Measurements from ENCODE around the gene CEP89.
"Not testable (repeated sequence)": the region's sequence is repeated elsewhere in the genome, so short reads cannot be mapped to it uniquely, and the experiment has no call there.

CEP89 gene

DNA sequence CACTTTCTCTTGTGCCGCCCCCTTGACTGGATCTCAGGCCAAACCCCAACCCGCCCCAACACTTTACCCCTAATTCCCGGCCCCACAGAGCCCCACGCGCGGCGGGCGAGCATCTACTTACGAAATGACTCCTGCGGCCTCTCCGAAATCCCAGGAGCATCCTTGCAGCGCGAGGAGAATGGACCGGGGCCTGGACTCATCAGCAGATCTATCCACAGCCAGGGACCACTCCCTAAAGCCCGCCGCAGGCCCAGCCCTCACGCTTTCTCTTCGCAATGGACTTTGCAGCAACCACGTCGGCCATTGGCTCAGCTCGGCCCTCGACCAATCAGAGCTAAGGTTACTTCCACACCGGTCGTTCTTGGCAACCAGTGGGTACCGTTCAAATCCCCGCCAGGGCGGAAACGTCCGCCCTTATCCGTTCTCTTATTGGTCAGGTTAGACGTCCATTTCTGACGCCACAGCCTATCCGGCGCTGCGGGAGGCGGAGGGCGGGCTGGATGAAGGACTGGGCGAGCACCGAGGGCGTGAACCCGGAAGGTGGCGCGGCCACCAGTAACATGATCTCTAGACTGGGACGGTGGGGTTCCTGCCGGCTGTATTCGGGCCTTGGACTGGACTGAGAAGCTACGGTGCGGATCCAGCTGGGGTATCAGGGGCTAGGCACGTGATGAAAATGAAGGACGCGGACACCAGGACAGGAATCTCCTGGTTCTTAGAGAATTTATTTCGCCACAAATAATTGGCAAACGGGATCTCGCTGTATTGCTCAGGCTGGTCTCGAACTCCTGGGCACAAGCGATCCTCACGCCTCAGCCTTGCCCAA, at the start of gene CEP89, which contains the start of gene FAAP24:
CEP89 (minus strand) TSS at position 244 of the 826 bp plus-strand sequence; CDS start at position 160, 84 bp downstream.
FAAP24 (plus strand) TSS at position 528 of the 826 bp plus-strand sequence. CDS start 955 bp downstream, outside the sequence.
- TF ChIP-seq, protein P1, sequence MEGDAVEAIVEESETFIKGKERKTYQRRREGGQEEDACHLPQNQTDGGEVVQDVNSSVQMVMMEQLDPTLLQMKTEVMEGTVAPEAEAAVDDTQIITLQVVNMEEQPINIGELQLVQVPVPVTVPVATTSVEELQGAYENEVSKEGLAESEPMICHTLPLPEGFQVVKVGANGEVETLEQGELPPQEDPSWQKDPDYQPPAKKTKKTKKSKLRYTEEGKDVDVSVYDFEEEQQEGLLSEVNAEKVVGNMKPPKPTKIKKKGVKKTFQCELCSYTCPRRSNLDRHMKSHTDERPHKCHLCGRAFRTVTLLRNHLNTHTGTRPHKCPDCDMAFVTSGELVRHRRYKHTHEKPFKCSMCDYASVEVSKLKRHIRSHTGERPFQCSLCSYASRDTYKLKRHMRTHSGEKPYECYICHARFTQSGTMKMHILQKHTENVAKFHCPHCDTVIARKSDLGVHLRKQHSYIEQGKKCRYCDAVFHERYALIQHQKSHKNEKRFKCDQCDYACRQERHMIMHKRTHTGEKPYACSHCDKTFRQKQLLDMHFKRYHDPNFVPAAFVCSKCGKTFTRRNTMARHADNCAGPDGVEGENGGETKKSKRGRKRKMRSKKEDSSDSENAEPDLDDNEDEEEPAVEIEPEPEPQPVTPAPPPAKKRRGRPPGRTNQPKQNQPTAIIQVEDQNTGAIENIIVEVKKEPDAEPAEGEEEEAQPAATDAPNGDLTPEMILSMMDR (IDR thresholded peaks at IDR 0.05; ENCODE audit: unreplicated experiment in 3 of 3) = no peak
- peak within 1 kb of the TSS; percentile 59 to 93 (median 87) for H3K27ac Mint-ChIP-seq
- no peaks in the 10 kb centered on the region for H3K27me3 Mint-ChIP-seq (ENCODE audit: low read depth)
- no peaks in the 10 kb centered on the region for H3K9me3 Mint-ChIP-seq
- peaks cover 11% of the 10 kb centered on the region for H3K4me1 Mint-ChIP-seq
- H3K4me3 Mint-ChIP-seq = peak within 1 kb of the TSS; percentile 99 to 100 (median 99)
- peaks cover 25% of the 10 kb centered on the region for H3K36me3 Mint-ChIP-seq (ENCODE audit: low read depth)

DNA sequence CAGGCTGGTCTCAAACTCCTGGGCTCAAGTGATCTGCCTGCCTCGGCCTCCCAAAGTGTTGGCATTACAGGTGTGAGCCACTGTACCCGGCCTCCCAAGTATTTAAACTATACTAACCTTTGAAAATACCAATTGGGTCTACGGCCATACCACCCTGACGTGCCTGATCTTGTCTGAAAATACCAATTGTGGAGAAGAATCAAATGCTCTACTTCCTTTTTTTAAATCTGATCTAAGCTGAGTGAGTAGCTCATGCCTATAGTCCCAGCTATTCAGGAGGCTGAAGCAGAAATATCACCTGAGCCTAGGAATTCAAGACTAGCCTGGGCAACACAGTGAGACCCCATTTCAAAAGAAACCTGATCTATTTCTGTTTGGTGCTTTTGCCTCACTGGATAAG, 39.1 kb upstream of the CEP89 start:
- not testable (repeated sequence) for H3K27ac Mint-ChIP-seq; H3K4me3 Mint-ChIP-seq; H3K27me3 Mint-ChIP-seq (ENCODE audit: low read depth); H3K4me1 Mint-ChIP-seq; H3K9me3 Mint-ChIP-seq
- peaks cover 17% of the 10 kb centered on the region for H3K36me3 Mint-ChIP-seq (ENCODE audit: low read depth)

DNA sequence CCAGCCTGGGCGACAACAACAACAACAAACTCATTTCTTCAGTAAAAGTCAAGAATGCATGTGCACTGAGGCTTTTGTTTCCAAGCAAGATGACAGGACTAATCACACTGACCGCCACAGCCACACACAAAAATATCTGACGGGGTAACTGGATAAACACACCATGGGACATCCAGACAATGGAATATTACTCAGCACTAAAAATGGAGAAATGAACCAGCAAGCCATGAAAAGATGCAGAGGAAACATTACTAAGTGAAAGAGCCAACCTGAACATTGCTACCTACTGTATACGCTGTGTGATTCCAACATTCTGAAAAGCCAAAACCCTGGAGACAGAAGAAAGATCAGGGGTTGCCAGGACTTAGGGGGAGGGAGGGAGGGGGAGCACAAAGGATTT, 37.0 kb upstream of the CEP89 start:
- TF ChIP-seq, protein P1 (IDR thresholded peaks at IDR 0.05; ENCODE audit: unreplicated experiment in 3 of 3) = no peak
- H3K4me1 Mint-ChIP-seq = peaks cover 5% of the 10 kb centered on the region
- H3K4me3 Mint-ChIP-seq = no peak overlapping the region
- peaks cover 22% of the 10 kb centered on the region for H3K36me3 Mint-ChIP-seq (ENCODE audit: low read depth)
- no peaks in the 10 kb centered on the region for H3K27me3 Mint-ChIP-seq (ENCODE audit: low read depth)
- no peaks in the 10 kb centered on the region for H3K9me3 Mint-ChIP-seq
- no peak overlapping the region for H3K27ac Mint-ChIP-seq

DNA sequence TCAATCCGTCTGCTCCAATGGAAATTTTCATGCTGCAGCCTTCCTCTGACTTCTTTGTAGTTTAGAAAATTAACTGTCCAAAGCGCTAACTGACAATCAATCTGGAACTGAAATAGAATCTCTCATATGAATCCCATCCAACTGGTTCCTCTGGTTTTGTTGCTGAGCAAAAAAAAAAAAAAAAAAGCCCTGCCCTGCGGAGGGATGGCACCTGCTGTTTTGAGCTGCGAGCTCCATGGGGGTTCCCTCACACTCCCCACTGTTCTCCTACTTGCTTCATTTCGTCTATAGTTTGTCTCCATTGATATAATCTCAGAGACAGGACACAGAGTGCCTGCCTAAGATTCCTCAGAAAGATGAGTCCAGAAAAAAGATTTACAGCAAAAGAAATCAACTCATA, 33.7 kb upstream of the CEP89 start:
- peaks cover 5% of the 10 kb centered on the region for H3K4me1 Mint-ChIP-seq
- TF ChIP-seq, protein P1 (IDR thresholded peaks at IDR 0.05; ENCODE audit: unreplicated experiment in 3 of 3) = no peak
- H3K27me3 Mint-ChIP-seq (ENCODE audit: low read depth) = no peaks in the 10 kb centered on the region
- no peak overlapping the region for H3K4me3 Mint-ChIP-seq
- H3K36me3 Mint-ChIP-seq (ENCODE audit: low read depth) = peaks cover 14% of the 10 kb centered on the region
- no peaks in the 10 kb centered on the region for H3K9me3 Mint-ChIP-seq
- H3K27ac Mint-ChIP-seq = peak overlapping the region in 2 of 3 experiments; percentile 41 to 42

DNA sequence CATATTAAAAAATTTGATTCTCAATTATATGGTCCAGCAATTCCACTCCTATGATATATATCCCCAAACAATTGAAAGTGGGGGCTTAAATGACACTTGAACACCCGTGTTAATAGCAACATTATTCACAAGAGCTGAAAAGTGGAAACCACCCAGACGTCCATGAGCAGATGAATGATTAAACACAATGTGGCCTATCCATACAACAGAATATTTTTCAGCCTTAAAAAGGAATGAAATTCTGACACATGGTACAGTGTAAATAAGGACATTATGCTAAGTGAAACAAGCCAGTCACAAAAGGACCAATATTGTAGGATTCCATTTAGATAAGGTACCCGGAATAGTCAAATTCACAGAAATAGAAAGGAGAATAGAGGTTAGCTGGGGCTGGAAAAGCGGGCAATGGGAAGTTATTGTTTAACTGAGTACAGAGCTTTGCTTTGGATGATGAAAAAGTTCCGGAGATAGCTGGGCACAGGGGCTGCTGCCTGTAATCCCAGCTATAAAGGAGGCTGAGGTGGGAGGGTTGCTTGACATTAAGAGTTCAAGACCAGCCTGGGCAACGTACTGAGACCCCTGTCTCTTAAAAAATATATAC, 31.8 kb upstream of the CEP89 start:
- H3K36me3 Mint-ChIP-seq (ENCODE audit: low read depth); H3K4me1 Mint-ChIP-seq; H3K4me3 Mint-ChIP-seq; H3K27me3 Mint-ChIP-seq (ENCODE audit: low read depth); H3K9me3 Mint-ChIP-seq: not testable (repeated sequence)
- H3K27ac Mint-ChIP-seq = peak overlapping the region; percentile 35 to 89 (median 37)

DNA sequence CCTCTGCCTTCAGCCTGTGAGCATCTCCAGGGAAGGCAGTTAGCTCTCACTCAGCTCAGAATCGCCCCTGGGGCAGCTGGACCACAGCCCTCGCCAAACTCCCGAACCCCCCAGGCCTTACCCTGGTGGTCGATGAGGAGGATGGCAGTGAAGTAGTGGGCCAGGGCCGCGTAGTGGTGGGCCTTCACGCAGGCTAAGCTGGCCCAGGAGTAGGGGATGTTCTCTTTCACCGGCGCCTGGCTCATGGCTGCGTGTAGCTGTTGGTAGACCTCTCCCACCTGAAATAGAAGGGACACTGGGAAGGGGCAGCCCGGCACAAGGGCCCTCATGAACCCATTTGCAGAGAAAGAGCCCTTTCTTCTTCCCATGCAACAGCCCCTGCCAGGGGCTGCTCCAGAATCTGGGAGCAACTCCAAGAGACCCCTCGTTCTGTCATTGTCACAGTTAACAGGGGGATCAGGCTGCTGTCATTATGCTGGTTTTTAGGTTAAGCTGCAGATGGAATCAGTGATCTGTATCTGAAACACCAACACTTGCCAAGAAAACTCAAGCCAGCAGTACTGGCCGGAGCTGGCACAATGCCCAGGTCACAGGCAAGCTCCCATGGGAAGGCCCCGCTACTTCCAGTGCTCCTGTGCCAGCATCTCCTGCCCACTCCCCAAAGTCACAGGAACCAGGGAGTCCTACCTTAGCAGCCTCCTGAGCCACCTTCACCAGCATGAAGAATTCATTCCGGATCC, 30.5 kb upstream of the CEP89 start:
- H3K36me3 Mint-ChIP-seq (ENCODE audit: low read depth); H3K9me3 Mint-ChIP-seq; H3K4me3 Mint-ChIP-seq; H3K27me3 Mint-ChIP-seq (ENCODE audit: low read depth); H3K4me1 Mint-ChIP-seq: not testable (repeated sequence)
- H3K27ac Mint-ChIP-seq = peak overlapping the region; percentile 35 to 89 (median 37)

DNA sequence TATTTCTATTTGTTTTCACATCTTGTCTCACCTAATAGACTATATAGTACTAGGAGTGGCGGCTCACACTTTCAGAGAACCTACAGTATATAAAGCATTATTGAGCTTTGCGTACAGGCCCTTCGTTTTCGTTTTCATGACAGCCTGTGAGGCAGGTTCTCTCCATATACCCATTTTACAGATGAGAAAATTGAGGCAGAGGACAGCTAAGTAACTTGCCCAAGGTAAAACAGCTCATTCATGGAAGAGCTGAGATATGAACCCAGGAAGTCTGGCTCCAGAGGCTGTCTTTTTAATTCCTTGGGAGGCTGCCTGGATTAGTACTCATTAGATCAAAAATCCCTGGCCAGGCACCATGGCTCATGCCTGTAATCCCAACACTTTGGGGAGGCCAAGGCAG, 29.2 kb upstream of the CEP89 start:
- TF ChIP-seq, protein P1 (IDR thresholded peaks at IDR 0.05; ENCODE audit: unreplicated experiment in 3 of 3) = no peak
- Mint-ChIP-seq H3K9me3 (no peaks in the 10 kb centered on the region), H3K4me3 (no peak overlapping the region), H3K27me3 (ENCODE audit: low read depth) (no peaks in the 10 kb centered on the region), H3K36me3 (ENCODE audit: low read depth) (peaks cover 14% of the 10 kb centered on the region), H3K27ac (no peak overlapping the region), H3K4me1 (peaks cover 5% of the 10 kb centered on the region)
